ENCODE measurements around the gene TECTA.

The TECTA gene

GRCh38 chr11:121063728-121064127 is 37.3 kb upstream of the TECTA start:
- no peak for TF ChIP-seq CTCF (IDR thresholded peaks at IDR 0.05; ENCODE audit: insufficient read depth, missing control alignments)
- DNase-seq (ENCODE audit: insufficient read length, low spot score) (no peak), FAIRE-seq (no peak)

DNA sequence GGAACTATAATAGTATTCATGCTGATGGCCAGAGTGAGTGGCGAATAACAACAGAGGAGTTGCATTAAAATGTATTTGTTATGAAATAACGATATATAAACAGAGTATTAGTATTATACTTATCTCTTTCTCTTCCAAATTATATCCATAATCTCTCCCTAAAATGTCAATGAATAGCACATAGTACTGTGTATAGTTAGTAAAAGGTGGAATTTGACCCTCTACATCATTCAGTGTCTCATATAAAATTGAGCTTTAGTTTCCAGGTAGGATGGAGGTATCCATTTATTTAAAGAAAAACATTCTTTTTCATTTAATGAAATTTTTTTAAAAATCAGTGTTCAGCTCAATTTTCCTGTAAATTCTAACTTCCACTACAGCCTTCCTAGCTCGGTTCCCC is 34.4 kb upstream of the TECTA start:
- DNase-seq (ENCODE audit: insufficient read length, low spot score) (no peak), FAIRE-seq (no peak)
- no peak for TF ChIP-seq CTCF (IDR thresholded peaks at IDR 0.05; ENCODE audit: insufficient read depth, missing control alignments)

DNA sequence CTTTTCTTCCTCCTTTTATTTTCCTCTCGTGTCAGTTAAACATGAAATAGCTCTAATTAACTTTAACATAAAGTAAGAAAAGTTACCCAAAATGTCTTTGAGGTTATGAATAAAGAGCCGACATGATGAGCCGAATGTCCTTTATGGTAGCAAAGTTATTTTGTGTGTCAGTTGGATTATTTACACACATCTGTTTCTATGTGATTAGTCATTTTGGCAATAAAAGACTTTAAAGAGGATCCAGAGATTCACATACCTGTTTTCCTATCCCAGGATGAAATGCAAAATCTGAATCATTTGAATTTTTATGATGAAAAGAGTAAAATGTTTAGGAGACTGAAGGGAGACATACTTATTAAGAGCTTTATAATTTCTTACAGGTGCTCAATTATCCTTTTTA is 34.0 kb upstream of the TECTA start:
- FAIRE-seq (no peak), DNase-seq (ENCODE audit: insufficient read length, low spot score) (no peak)
- TF ChIP-seq CTCF (IDR thresholded peaks at IDR 0.05; ENCODE audit: insufficient read depth, missing control alignments): no peak

GRCh38 chr11:121067453-121067852 is 33.6 kb upstream of the TECTA start:
- no peak for TF ChIP-seq CTCF (IDR thresholded peaks at IDR 0.05; ENCODE audit: insufficient read depth, missing control alignments)
- FAIRE-seq (no peak), DNase-seq (ENCODE audit: insufficient read length, low spot score) (no peak)

- FAIRE-seq (no peak), DNase-seq (ENCODE audit: insufficient read length, low spot score) (no peak)
- no peak for TF ChIP-seq CTCF (IDR thresholded peaks at IDR 0.05; ENCODE audit: insufficient read depth, missing control alignments)
These were observed 32.9 kb upstream of the TECTA start for GRCh38 chr11:121067962-121068647.

DNA sequence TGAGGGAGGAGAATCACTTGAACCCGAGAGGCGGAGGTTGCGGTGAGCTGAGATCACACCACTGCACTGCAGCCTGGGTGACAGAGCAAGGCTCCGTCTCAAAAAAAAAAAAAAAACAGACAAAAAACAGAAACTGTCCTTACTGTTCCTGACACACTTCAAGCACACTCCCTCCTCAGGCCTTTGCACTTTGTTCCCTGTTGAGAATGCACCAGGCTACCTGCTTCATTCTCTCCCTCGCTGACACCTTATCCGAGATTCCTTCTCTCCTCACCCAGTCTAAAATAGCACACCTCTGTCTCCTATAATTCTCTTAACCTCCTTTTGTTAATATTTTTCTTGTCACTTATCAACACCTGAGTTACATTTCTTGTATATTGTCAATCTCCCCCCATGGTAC is 32.3 kb upstream of the TECTA start:
- FAIRE-seq (no peak), DNase-seq (ENCODE audit: insufficient read length, low spot score) (no peak)
- no peak for TF ChIP-seq CTCF (IDR thresholded peaks at IDR 0.05; ENCODE audit: insufficient read depth, missing control alignments)

DNA sequence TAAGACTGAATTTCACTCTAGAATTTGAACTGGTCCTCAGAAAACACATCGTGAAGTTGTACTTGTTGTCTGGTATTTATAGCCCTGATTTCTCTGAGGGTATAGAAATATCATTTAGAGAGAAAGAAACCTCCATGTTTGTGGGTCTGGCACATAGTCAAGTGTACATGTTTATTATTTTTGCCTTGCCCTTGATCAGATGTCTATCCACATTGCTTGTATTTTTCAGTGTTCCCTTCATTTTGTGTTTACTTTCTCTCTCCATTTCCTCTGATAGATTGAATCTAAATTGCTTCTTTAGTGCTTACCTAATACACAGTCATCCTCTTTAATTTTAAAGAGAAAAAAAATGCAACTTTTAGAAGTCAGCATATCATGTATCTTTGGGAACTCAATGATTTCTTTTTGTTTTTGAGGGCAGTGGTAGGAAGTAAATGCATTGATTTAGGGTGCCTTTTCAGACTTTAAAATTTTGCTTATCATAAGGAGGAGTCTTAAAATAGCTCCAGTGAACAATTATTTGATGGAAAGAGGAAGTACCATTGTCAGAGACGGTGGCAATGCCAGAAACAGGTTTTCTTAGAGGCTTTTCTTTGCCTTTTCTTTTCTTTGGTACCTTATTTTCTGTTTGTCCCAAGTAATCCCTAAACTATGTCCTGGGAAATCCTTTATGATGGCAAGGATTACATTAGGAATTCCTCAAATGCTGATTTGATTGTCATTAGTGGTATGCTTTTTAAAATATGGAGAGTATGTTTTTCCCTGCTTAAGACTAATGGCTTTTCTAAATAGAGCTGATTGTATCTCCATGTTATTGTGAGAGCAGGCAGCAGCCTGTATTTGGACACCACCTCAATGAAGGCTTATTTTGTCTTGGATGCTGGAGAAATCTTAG is 29.8 kb upstream of the TECTA start:
- FAIRE-seq (no peak), DNase-seq (ENCODE audit: insufficient read length, low spot score) (no peak)
- no peak for TF ChIP-seq CTCF (IDR thresholded peaks at IDR 0.05; ENCODE audit: insufficient read depth, missing control alignments)
